ENCODE measurements around the gene MYO15A.

DNA sequence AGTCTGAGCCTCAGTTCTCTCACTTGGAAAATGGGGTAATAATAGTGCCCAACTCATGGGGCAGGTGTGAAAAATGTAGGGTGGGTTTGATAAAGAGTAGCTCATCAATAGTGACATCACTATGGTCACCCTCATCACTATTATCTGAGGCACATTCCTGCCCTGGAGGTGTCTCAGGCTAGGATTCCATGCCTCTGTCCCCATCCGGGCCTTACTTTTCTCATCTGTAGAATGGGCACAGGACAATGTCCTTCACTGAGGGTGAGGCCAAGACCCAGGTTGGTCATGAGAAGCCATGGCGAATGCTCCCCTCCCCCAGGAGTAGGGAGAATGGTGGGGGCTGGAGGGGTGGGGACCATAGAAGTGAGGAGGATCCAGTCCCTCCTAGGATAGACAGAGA, 30.5 kb downstream of the MYO15A start:
- TF ChIP-seq GATA2 (IDR thresholded peaks at IDR 0.05; ENCODE audit: low read depth, low read length) (no peak), GATA3 (IDR thresholded peaks at IDR 0.05; ENCODE audit: low read depth, low read length) (no peak)

All from SH-SY5Y (cell line).